ENCODE results near the gene LIG3. TPM values are rescaled to one million over a fixed set of nuclear protein-coding genes. Genes with fewer than 3 reads are reported as not detected.

LIG3 gene
- total RNA-seq, 2 experiments from 2014 or later, result 43.5 to 45.7 TPM

GRCh38 chr17:35046245-35046644 is 65.9 kb downstream of the LIG3 start:
- DNase-seq, result no peak
- peaks cover 3% of the 10 kb centered on the region for H3K36me3 Mint-ChIP-seq
- peak overlapping the region; percentile 80 for H3K4me3 Mint-ChIP-seq

GRCh38 chr17:35046740-35047283 is 66.5 kb downstream of the LIG3 start:
- Mint-ChIP-seq H3K36me3 (peaks cover 3% of the 10 kb centered on the region), H3K27ac (peak overlapping the region; percentile 94), H3K9me3 (no peaks in the 10 kb centered on the region), H3K4me3 (peak overlapping the region; percentile 80), H3K27me3 (no peaks in the 10 kb centered on the region), H3K4me1 (peaks cover 66% of the 10 kb centered on the region)
- peak; percentile 65 for DNase-seq

More at GRCh38 chr17:35046245-35046644, 65.9 kb downstream of the LIG3 start:
- Mint-ChIP-seq H3K27ac (peak overlapping the region; percentile 94), H3K4me1 (peaks cover 60% of the 10 kb centered on the region), H3K9me3 (no peaks in the 10 kb centered on the region), H3K27me3 (no peaks in the 10 kb centered on the region)

- Mint-ChIP-seq H3K36me3 (peaks cover 5% of the 10 kb centered on the region), H3K4me1 (peaks cover 68% of the 10 kb centered on the region), H3K4me3 (peak overlapping the region; percentile 3), H3K27ac (peak overlapping the region; percentile 32), H3K27me3 (no peaks in the 10 kb centered on the region), H3K9me3 (no peaks in the 10 kb centered on the region)
- no peak for DNase-seq
Observed at GRCh38 chr17:35048685-35049379, 68.5 kb downstream of the LIG3 start.

- Mint-ChIP-seq H3K27me3 (no peaks in the 10 kb centered on the region), H3K4me1 (peaks cover 65% of the 10 kb centered on the region), H3K9me3 (no peaks in the 10 kb centered on the region), H3K27ac (peak overlapping the region; percentile 40), H3K36me3 (peaks cover 5% of the 10 kb centered on the region), H3K4me3 (no peak overlapping the region)
- DNase-seq, result no peak
Observed at GRCh38 chr17:35050170-35050569, 69.9 kb downstream of the LIG3 start.

- no peak for DNase-seq
- Mint-ChIP-seq H3K27ac (peak overlapping the region; percentile 79), H3K4me1 (peaks cover 61% of the 10 kb centered on the region), H3K4me3 (peak overlapping the region; percentile 41), H3K9me3 (no peaks in the 10 kb centered on the region), H3K36me3 (peaks cover 6% of the 10 kb centered on the region), H3K27me3 (no peaks in the 10 kb centered on the region)
Observed at GRCh38 chr17:35051183-35051578, 70.9 kb downstream of the LIG3 start.

- H3K9me3 Mint-ChIP-seq, result no peaks in the 10 kb centered on the region
- no peak for DNase-seq
- peak overlapping the region; percentile 41 for H3K4me3 Mint-ChIP-seq
- H3K4me1 Mint-ChIP-seq, result peaks cover 58% of the 10 kb centered on the region
- H3K27ac Mint-ChIP-seq, result peak overlapping the region; percentile 79
- H3K27me3 Mint-ChIP-seq, result no peaks in the 10 kb centered on the region
- peaks cover 6% of the 10 kb centered on the region for H3K36me3 Mint-ChIP-seq
Observed at GRCh38 chr17:35051579-35052240, 71.4 kb downstream of the LIG3 start.

GRCh38 chr17:35052241-35052610 is 71.9 kb downstream of the LIG3 start:
- Mint-ChIP-seq H3K27ac (peak overlapping the region; percentile 79), H3K36me3 (peaks cover 6% of the 10 kb centered on the region), H3K4me1 (peaks cover 54% of the 10 kb centered on the region), H3K4me3 (peak overlapping the region; percentile 41), H3K9me3 (no peaks in the 10 kb centered on the region), H3K27me3 (no peaks in the 10 kb centered on the region)
- DNase-seq, result no peak

GRCh38 chr17:35052780-35053179 is 72.5 kb downstream of the LIG3 start:
- peak overlapping the region; percentile 79 for H3K27ac Mint-ChIP-seq
- H3K9me3 Mint-ChIP-seq, result no peaks in the 10 kb centered on the region
- DNase-seq, result no peak
- no peak overlapping the region for H3K4me3 Mint-ChIP-seq
- H3K27me3 Mint-ChIP-seq, result no peaks in the 10 kb centered on the region
- peaks cover 6% of the 10 kb centered on the region for H3K36me3 Mint-ChIP-seq
- peaks cover 56% of the 10 kb centered on the region for H3K4me1 Mint-ChIP-seq

- no peak overlapping the region for H3K4me3 Mint-ChIP-seq
- no peak overlapping the region for H3K27ac Mint-ChIP-seq
- peaks cover 6% of the 10 kb centered on the region for H3K36me3 Mint-ChIP-seq
- no peaks in the 10 kb centered on the region for H3K27me3 Mint-ChIP-seq
- no peaks in the 10 kb centered on the region for H3K9me3 Mint-ChIP-seq
- peaks cover 56% of the 10 kb centered on the region for H3K4me1 Mint-ChIP-seq
- DNase-seq, result no peak
Observed at GRCh38 chr17:35053204-35053603, 72.9 kb downstream of the LIG3 start.

GRCh38 chr17:35056013-35056412 is 75.7 kb downstream of the LIG3 start:
- no peaks in the 10 kb centered on the region for H3K9me3 Mint-ChIP-seq
- peaks cover 45% of the 10 kb centered on the region for H3K4me1 Mint-ChIP-seq
- peak overlapping the region; percentile 23 for H3K27ac Mint-ChIP-seq
- H3K4me3 Mint-ChIP-seq, result no peak overlapping the region
- no peaks in the 10 kb centered on the region for H3K27me3 Mint-ChIP-seq
- H3K36me3 Mint-ChIP-seq, result peaks cover 15% of the 10 kb centered on the region
- no peak for DNase-seq

GRCh38 chr17:35057332-35057915 is 77.1 kb downstream of the LIG3 start:
- peaks cover 32% of the 10 kb centered on the region for H3K4me1 Mint-ChIP-seq
- H3K9me3 Mint-ChIP-seq, result no peaks in the 10 kb centered on the region
- DNase-seq, result no peak
- H3K27ac Mint-ChIP-seq, result no peak overlapping the region
- H3K36me3 Mint-ChIP-seq, result peaks cover 17% of the 10 kb centered on the region
- no peak overlapping the region for H3K4me3 Mint-ChIP-seq
- no peaks in the 10 kb centered on the region for H3K27me3 Mint-ChIP-seq

Other genes starting within 250 kb of the LIG3 start
- gene CCT6B, start 19.1 kb upstream of the LIG3 start, total RNA-seq, result 1 to 10 TPM; 1.8 to 1.9 TPM
- gene ZNF830, start 19.0 kb upstream of the LIG3 start, total RNA-seq, result 10 to 100 TPM; 18.9 to 21.6 TPM
- 10 to 100 TPM in 1 of 2 experiments, 1 to 10 TPM in 1; 9.6 to 10.3 TPM for gene RFFL, start 83.2 kb downstream of the LIG3 start, total RNA-seq
- gene RAD51D, start 139.3 kb downstream of the LIG3 start, total RNA-seq, result 10 to 100 TPM; 25.8 to 30.8 TPM
- not detected for gene FNDC8, start 141.1 kb downstream of the LIG3 start, total RNA-seq
- gene NLE1, start 161.8 kb downstream of the LIG3 start, total RNA-seq, result 10 to 100 TPM; 59.9 to 61.8 TPM
- under 1 TPM; 0.06 to 0.10 TPM for gene UNC45B, start 167.3 kb downstream of the LIG3 start, total RNA-seq
- gene SLC35G3, start 213.9 kb downstream of the LIG3 start, total RNA-seq, result not detected

Measured in activated naive CD8-positive, alpha-beta T cell treated with anti-CD3 and anti-CD28 coated beads for 36 hours (primary cell).